ENCODE measurements around the gene CLDN6. TPM values are rescaled to one million over a fixed set of nuclear protein-coding genes. Genes with fewer than 3 reads are reported as not detected.

Gene CLDN6
- total RNA-seq, 1 experiment from 2014 or later: not detected

GRCh38 chr16:2996298-2996697, 21.7 kb downstream of the CLDN6 start:
- DNase-seq (ENCODE audit: unreplicated experiment): no peak
- peaks cover 6% of the 10 kb centered on the region for H3K4me1 Mint-ChIP-seq (ENCODE audit: insufficient read depth, unreplicated experiment)
- H3K4me3 Mint-ChIP-seq (ENCODE audit: unreplicated experiment): no peak overlapping the region
- no peak for TF ChIP-seq CTCF (IDR thresholded peaks at IDR 0.05; ENCODE audit: unreplicated experiment)
- ChIA-PET CTCF (interaction anchor here (0.7 to 1.5 kb wide), 4 partner anchors 11 to 60 kb away, joined by 3 to 5 read pairs (median 3); no protein-coding TSS in a partner anchor), POLR2A (interaction anchor here (1.4 kb wide), 1 partner anchor 24 kb away, joined by 4 read pairs; the partner anchor contains the start of gene TNFRSF12A)
- no peak overlapping the region for H3K27ac Mint-ChIP-seq (ENCODE audit: low read depth, unreplicated experiment)
- no peaks in the 10 kb centered on the region for H3K27me3 Mint-ChIP-seq (ENCODE audit: insufficient read depth, unreplicated experiment)
- intact Hi-C loops (cut with micrococcal nuclease): no loop called here
- no peaks in the 10 kb centered on the region for H3K36me3 Mint-ChIP-seq (ENCODE audit: insufficient read depth, unreplicated experiment)
- BruUV-seq (replicated peaks): no TSS peak
- H3K9me3 Mint-ChIP-seq (ENCODE audit: unreplicated experiment): no peaks in the 10 kb centered on the region

DNA sequence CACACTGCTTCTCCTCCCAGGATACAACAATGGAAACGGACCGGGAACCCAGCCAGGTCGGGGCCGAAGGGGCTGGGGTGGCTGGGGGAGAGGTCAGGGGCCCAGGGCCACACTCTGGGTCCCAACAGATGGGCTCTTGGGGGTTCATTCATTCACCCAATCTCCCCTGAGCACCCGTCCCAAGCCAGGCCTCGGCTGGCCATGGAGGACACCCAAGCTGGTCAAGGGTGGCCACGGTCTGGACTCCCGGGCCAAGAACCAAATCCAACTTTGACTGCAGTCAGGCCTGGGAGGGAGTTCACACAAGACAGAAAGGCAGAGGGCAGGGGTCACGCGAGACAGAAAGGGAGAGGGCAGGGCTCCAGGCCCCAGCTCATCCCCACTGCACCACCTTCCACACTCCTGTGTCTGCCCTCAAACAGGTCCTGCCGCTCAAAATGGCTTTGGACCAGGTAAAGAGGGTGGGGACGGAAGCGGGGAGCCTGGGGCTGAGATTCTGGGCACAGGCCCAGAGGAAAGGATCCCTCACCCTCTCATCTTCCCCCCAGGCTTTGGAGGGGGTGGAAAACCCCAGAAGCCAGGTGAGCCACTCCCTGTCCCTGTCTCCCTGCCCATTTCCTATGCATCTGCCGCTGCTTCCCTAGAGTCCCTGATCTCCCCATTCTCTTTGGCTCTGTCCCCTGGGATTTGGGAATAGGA, 25.5 kb downstream of the CLDN6 start:
- H3K27me3 Mint-ChIP-seq (ENCODE audit: insufficient read depth, unreplicated experiment): no peaks in the 10 kb centered on the region
- H3K9me3 Mint-ChIP-seq (ENCODE audit: unreplicated experiment): no peaks in the 10 kb centered on the region
- no TSS peak for BruUV-seq (replicated peaks)
- no peaks in the 10 kb centered on the region for H3K36me3 Mint-ChIP-seq (ENCODE audit: insufficient read depth, unreplicated experiment)
- no peak for TF ChIP-seq CTCF (IDR thresholded peaks at IDR 0.05; ENCODE audit: unreplicated experiment)
- peaks cover 6% of the 10 kb centered on the region for H3K4me1 Mint-ChIP-seq (ENCODE audit: insufficient read depth, unreplicated experiment)
- POLR2A ChIA-PET: interaction anchor here (1.5 to 2.4 kb wide), 2 partner anchors 11 to 28 kb away, joined by 4 to 12 read pairs; partner anchors contain the start of gene TNFRSF12A
- intact Hi-C loops (cut with micrococcal nuclease): no loop called here
- CTCF ChIA-PET: interaction anchor here (0.6 to 0.7 kb wide), 3 partner anchors 11 to 1236 kb away, joined by 5 to 6 read pairs (median 6); no protein-coding TSS in a partner anchor
- peak; percentile 83 for DNase-seq (ENCODE audit: unreplicated experiment)
- H3K4me3 Mint-ChIP-seq (ENCODE audit: unreplicated experiment): no peak overlapping the region
- no peak overlapping the region for H3K27ac Mint-ChIP-seq (ENCODE audit: low read depth, unreplicated experiment)

- Mint-ChIP-seq H3K9me3 (ENCODE audit: unreplicated experiment) (no peaks in the 10 kb centered on the region), H3K27ac (ENCODE audit: low read depth, unreplicated experiment) (no peak overlapping the region), H3K4me3 (ENCODE audit: unreplicated experiment) (no peak overlapping the region), H3K4me1 (ENCODE audit: insufficient read depth, unreplicated experiment) (peaks cover 6% of the 10 kb centered on the region), H3K36me3 (ENCODE audit: insufficient read depth, unreplicated experiment) (no peaks in the 10 kb centered on the region), H3K27me3 (ENCODE audit: insufficient read depth, unreplicated experiment) (no peaks in the 10 kb centered on the region)
- no TSS peak for BruUV-seq (replicated peaks)
- no peak for TF ChIP-seq CTCF (IDR thresholded peaks at IDR 0.05; ENCODE audit: unreplicated experiment)
- intact Hi-C loops (cut with micrococcal nuclease): no loop called here
- ChIA-PET CTCF (interaction anchor here (0.6 to 0.7 kb wide), 3 partner anchors 40 to 1236 kb away, joined by 3 to 6 read pairs (median 6); no protein-coding TSS in a partner anchor), POLR2A (interaction anchor here (1.2 to 2.4 kb wide), 3 partner anchors 12 to 29 kb away, joined by 4 to 12 read pairs (median 5); partner anchors contain the start of gene TNFRSF12A)
- peak; percentile 6 for DNase-seq (ENCODE audit: unreplicated experiment)
Observed at GRCh38 chr16:2991566-2992261, 26.3 kb downstream of the CLDN6 start.

GRCh38 chr16:2990891-2991290, 27.1 kb downstream of the CLDN6 start:
- Mint-ChIP-seq H3K27ac (ENCODE audit: low read depth, unreplicated experiment) (no peak overlapping the region), H3K27me3 (ENCODE audit: insufficient read depth, unreplicated experiment) (no peaks in the 10 kb centered on the region), H3K36me3 (ENCODE audit: insufficient read depth, unreplicated experiment) (no peaks in the 10 kb centered on the region), H3K4me3 (ENCODE audit: unreplicated experiment) (no peak overlapping the region), H3K9me3 (ENCODE audit: unreplicated experiment) (no peaks in the 10 kb centered on the region), H3K4me1 (ENCODE audit: insufficient read depth, unreplicated experiment) (peaks cover 6% of the 10 kb centered on the region)
- POLR2A ChIA-PET: interaction anchor here (1.2 to 2.4 kb wide), 3 partner anchors 13 to 30 kb away, joined by 4 to 12 read pairs (median 5); partner anchors contain the start of gene TNFRSF12A
- peak; percentile 56 for DNase-seq (ENCODE audit: unreplicated experiment)
- BruUV-seq (replicated peaks): no TSS peak
- intact Hi-C loops (cut with micrococcal nuclease): no loop called here
- no peak for TF ChIP-seq CTCF (IDR thresholded peaks at IDR 0.05; ENCODE audit: unreplicated experiment)
- CTCF ChIA-PET: interaction anchor here (0.7 to 0.9 kb wide), 2 partner anchors 13 to 58 kb away, joined by 3 to 7 read pairs; no protein-coding TSS in a partner anchor
